ENCODE measurements around the gene POT1. TPM values are rescaled to one million over a fixed set of nuclear protein-coding genes. Genes with fewer than 3 reads are reported as not detected.

POT1 gene
- total and polyA plus RNA-seq, 2 of the 8 experiments (the other 6 are each of a cell fraction or from before 2014, with no cell fraction given): 13.1 to 22.8 TPM

DNA sequence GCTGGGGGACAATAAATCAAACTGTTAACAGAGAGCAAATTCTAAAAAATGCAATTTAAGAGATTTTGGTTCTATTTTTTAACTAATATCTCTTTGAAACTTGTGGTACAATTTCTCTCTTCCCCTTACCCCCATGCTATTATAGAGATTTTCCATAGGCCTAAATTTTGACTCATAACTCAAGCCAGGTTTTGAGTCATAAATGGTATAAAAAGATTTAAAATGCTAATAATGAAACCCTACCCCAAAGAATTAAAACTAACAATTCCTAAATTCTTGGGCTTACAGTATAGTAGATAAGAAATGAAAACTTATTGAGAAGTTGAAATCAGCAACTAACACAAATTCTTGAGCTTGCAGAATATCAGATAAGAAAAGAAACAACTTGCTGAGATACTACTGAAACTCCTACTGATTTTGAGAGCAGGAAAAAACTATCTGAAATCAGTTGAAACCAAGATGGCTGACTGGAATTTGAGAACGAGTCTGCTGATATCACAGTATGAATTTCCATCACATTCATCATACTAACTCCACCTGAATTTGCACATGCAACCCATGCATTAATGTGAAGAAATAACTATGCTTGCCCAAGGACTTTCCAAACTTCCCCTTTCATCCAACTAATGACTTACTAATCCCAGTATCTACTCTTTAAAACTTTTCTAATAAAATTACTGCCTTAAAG is 36.3 kb downstream of the POT1 start (continued):
- TF ChIP-seq TAF1 (IDR thresholded peaks at IDR 0.05; ENCODE audit: low read depth, low read length): no peak
